ENCODE results near the gene ASB4. TPM values are rescaled to one million over a fixed set of nuclear protein-coding genes. Genes with fewer than 3 reads are reported as not detected.

ASB4 gene
- total and polyA plus RNA-seq, 2 experiments from 2014 or later, result not detected

GRCh38 chr7:95454438-95455045 lies 31.2 kb upstream of the ASB4 start:
- peaks cover 6% of the 10 kb centered on the region; the same call in 1 of the 3 replicates for H3K36me3 Mint-ChIP-seq (ENCODE audit: low read depth)
- H3K4me1 ChIP-seq (ENCODE audit: insufficient read depth), result no peaks in the 10 kb centered on the region
- no peak overlapping the region for H2AFZ ChIP-seq
- no peak overlapping the region for H3K4me2 ChIP-seq
- H4K20me1 ChIP-seq (replicated peaks; ENCODE audit: insufficient read depth), result no peaks in the 10 kb centered on the region
- no peaks in the 10 kb centered on the region for H3F3A ChIP-seq (replicated peaks; ENCODE audit: low read depth)
- ATAC-seq (no peak), DNase-seq (ENCODE audit: low spot score) (no peak)
- TF ChIP-seq ZNF462 (CRISPR knock-in tag; IDR thresholded peaks at IDR 0.05) (no peak), REST (IDR thresholded peaks at IDR 0.05; ENCODE audit: unreplicated experiment) (no peak), POLR2AphosphoS5 (IDR thresholded peaks at IDR 0.05; ENCODE audit: low read depth) (no peak), EZH2phosphoT487 (IDR thresholded peaks at IDR 0.05; ENCODE audit: unreplicated experiment) (no peak)
- H3K9me3 Mint-ChIP-seq, result peaks cover 15% of the 10 kb centered on the region
- no peaks in the 10 kb centered on the region for H3K4me1 Mint-ChIP-seq
- H3K27ac Mint-ChIP-seq, result no peak overlapping the region
- H3K4me3 ChIP-seq, result no peak overlapping the region
- H3K27ac ChIP-seq (ENCODE audit: low read depth), result no peak overlapping the region
- no peaks in the 10 kb centered on the region for H3K27me3 Mint-ChIP-seq (ENCODE audit: insufficient read depth, low read depth, poor library complexity)
- no peaks in the 10 kb centered on the region for H3K9me2 ChIP-seq (ENCODE audit: insufficient read depth)
- no peaks in the 10 kb centered on the region for H3K27me3 ChIP-seq (ENCODE audit: insufficient read depth)
- no peaks in the 10 kb centered on the region for H3K79me2 ChIP-seq (replicated peaks; ENCODE audit: insufficient read depth)
- H3K36me3 ChIP-seq (ENCODE audit: insufficient read depth), result no peaks in the 10 kb centered on the region
- no peak overlapping the region for H3K4me3 Mint-ChIP-seq

All from GM23338 (cell line).